Esophagus muscularis mucosa (tissue), 4 donors: ENCODE results near the gene EPHB1. TPM values are rescaled to one million over a fixed set of nuclear protein-coding genes. Genes with fewer than 3 reads are reported as not detected.

Experiments used
- DNase-seq: peaks from one replicate; pipeline ENCODE4 v3.0.0-alpha.2; 2017; ENCODE audit errors: extremely low spot score
- H3K27ac ChIP-seq, 4 donors: fragments of 200-600 bp; sonication (generic); replicated peaks in 1 of 4; 1 replicate in 3 of 4; 2 replicates in 1 of 4; pipeline ENCODE4 v1.5.1; 2016 to 2019; ENCODE audit warnings: mild to moderate bottlenecking in 1 of 4
- H3K27me3 ChIP-seq, 4 donors: fragments of 200-600 bp; sonication (generic); one replicate each; pipeline versions ENCODE4 v1.5.1 to v1.6.0; 2016 to 2019
- H3K36me3 ChIP-seq, 4 donors: fragments of 200-600 bp; sonication (generic); one replicate each; pipeline ENCODE4 v1.5.1; 2016 to 2019
- H3K4me1 ChIP-seq, 4 donors: fragments of 200-600 bp; sonication (generic); one replicate each; pipeline ENCODE4 v1.5.1; 2016 to 2019
- H3K4me3 ChIP-seq, 4 donors: fragments of 200-600 bp; sonication (generic); 1 replicate in 2 of 4; 2 replicates in 2 of 4; pipeline ENCODE4 v1.5.1; 2016 to 2019; ENCODE audit warnings: mild to moderate bottlenecking in 4 of 4, moderate library complexity in 1 of 4
- H3K9me3 ChIP-seq, 4 donors: fragments of 200-600 bp; sonication (generic); 1 replicate in 3 of 4; 2 replicates in 1 of 4; pipeline ENCODE4 v1.5.1; 2016 to 2019
- EP300 ChIP-seq: sonication (generic); formaldehyde crosslinking; IDR thresholded peaks from one replicate; pipeline ENCODE4 v1.6.1; 2017; ENCODE audit warnings: antibody characterized with exemption
- POLR2A ChIP-seq: fragments of 450-650 bp; IDR thresholded peaks from one replicate; pipeline ENCODE4 v1.6.1; 2017; ENCODE audit warnings: antibody characterized with exemption, moderate library complexity, mild to moderate bottlenecking, low read depth
- POLR2AphosphoS5 ChIP-seq, 2 donors: sonication (generic); formaldehyde crosslinking; IDR thresholded peaks; one replicate each; pipeline ENCODE4 v1.6.1; 2017; ENCODE audit warnings: antibody characterized with exemption in 2 of 2
- WGBS: methylation state at CpG from one replicate; pipeline ENCODE4 v1.1.5; 2018; 5-methylcytosine and 5-hydroxymethylcytosine counted together
- intact Hi-C: fragments of 100-400 bp; cut with DNase I; formaldehyde crosslinking; loops from one replicate; pipeline ENCODE4 v1.15.1; 2023
- total RNA-seq, 4 donors: library from RNA; depleted of rRNA; stranded (reverse); fragments of >200 nt; gene quantifications; one replicate each; pipeline versions ENCODE4 v1.1.0 to v1.2.1, GENCODE V29; 2016
- TF ChIP-seq, protein P1 (sequence below), 3 experiments: fragments of 200-600 bp in 2 of 3; fragments of 450-650 bp in 1 of 3; sonication (generic) in 2 of 3; IDR thresholded peaks; one replicate each; pipeline ENCODE4 v1.5.1; 2017 to 2019; ENCODE audit warnings: antibody characterized with exemption in 3 of 3, mild to moderate bottlenecking in 2 of 3, moderate library complexity in 1 of 3

EPHB1 gene
- total RNA-seq, 4 donors from 2014 or later, result under 0.01 to 6.1 (median 2.8) TPM

GRCh38 chr3:135271177-135272025, 476.3 kb downstream of the EPHB1 start:
- no peak for DNase-seq
- Histone ChIP-seq H3K9me3 (no peaks in the 10 kb centered on the region), H3K4me3 (no peak overlapping the region), H3K36me3 (no peaks in the 10 kb centered on the region), H3K27ac (no peak overlapping the region), H3K27me3 (no peaks in the 10 kb centered on the region), H3K4me1 (peaks cover 0 to 11% (median 6%) of the 10 kb centered on the region in 4 donors)
- 52% methylated on average over 10 of the region's 10 CpGs for WGBS
- TF ChIP-seq, protein P1, sequence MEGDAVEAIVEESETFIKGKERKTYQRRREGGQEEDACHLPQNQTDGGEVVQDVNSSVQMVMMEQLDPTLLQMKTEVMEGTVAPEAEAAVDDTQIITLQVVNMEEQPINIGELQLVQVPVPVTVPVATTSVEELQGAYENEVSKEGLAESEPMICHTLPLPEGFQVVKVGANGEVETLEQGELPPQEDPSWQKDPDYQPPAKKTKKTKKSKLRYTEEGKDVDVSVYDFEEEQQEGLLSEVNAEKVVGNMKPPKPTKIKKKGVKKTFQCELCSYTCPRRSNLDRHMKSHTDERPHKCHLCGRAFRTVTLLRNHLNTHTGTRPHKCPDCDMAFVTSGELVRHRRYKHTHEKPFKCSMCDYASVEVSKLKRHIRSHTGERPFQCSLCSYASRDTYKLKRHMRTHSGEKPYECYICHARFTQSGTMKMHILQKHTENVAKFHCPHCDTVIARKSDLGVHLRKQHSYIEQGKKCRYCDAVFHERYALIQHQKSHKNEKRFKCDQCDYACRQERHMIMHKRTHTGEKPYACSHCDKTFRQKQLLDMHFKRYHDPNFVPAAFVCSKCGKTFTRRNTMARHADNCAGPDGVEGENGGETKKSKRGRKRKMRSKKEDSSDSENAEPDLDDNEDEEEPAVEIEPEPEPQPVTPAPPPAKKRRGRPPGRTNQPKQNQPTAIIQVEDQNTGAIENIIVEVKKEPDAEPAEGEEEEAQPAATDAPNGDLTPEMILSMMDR (IDR thresholded peaks at IDR 0.05), result no peak
- no peak for TF ChIP-seq POLR2A
- intact Hi-C loops, result no loop called here

GRCh38 chr3:135272026-135272669, 477.1 kb downstream of the EPHB1 start:
- Histone ChIP-seq H3K4me1 (peaks cover 0 to 11% (median 6%) of the 10 kb centered on the region in 4 donors), H3K4me3 (no peak overlapping the region), H3K27ac (no peak overlapping the region), H3K27me3 (no peaks in the 10 kb centered on the region), H3K36me3 (no peaks in the 10 kb centered on the region), H3K9me3 (no peaks in the 10 kb centered on the region)
- DNase-seq, result no peak
- intact Hi-C loops, result no loop called here
- WGBS, result 26% methylated on average over 7 of the region's 7 CpGs
- TF ChIP-seq EP300, result no peak
- TF ChIP-seq, protein P1 (IDR thresholded peaks at IDR 0.05), result no peak
- no peak for TF ChIP-seq POLR2AphosphoS5 (IDR thresholded peaks at IDR 0.05)
- no peak for TF ChIP-seq POLR2A

- no peak for DNase-seq
- TF ChIP-seq EP300 (no peak), POLR2A (no peak), POLR2AphosphoS5 (IDR thresholded peaks at IDR 0.05) (no peak)
- TF ChIP-seq, protein P1 (IDR thresholded peaks at IDR 0.05), result no peak
Observed at GRCh38 chr3:135292162-135292561, 497.1 kb downstream of the EPHB1 start.

DNA sequence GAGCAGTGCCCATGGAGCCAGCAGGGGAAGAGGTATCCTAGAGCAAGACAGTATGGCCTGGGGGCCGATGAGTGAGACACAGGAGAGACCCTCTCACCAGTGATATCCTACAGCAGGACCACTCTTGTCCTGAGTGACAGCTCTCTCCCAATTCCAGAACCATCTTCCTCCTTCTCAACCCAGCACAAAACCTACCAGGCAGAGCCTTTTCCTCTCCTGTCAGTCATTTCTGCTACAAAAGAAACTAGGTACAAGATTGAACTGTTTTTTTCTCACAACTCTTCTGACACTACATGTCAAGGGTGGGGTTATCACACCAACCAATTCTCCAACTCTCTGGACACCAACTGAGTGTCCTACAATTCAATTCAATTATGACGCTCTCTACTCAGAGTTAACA, 506.6 kb downstream of the EPHB1 start:
- no peaks in the 10 kb centered on the region for H3K4me1 ChIP-seq
- peaks cover 0 to 15% (median 6%) of the 10 kb centered on the region in 4 donors for H3K9me3 ChIP-seq
- no peak for DNase-seq
- no peak overlapping the region for H3K4me3 ChIP-seq
- intact Hi-C loops, result no loop called here
- 92% methylated on average over 2 of the region's 2 CpGs for WGBS
- H3K36me3 ChIP-seq, result no peaks in the 10 kb centered on the region
- H3K27me3 ChIP-seq, result no peaks in the 10 kb centered on the region
- H3K27ac ChIP-seq, result no peak overlapping the region
- no peak for TF ChIP-seq EP300
- no peak for TF ChIP-seq POLR2AphosphoS5 (IDR thresholded peaks at IDR 0.05)
- TF ChIP-seq, protein P1 (IDR thresholded peaks at IDR 0.05), result no peak
- TF ChIP-seq POLR2A, result no peak

More at GRCh38 chr3:135292162-135292561, 497.1 kb downstream of the EPHB1 start:
- intact Hi-C loops, result no loop called here
- Histone ChIP-seq H3K36me3 (no peaks in the 10 kb centered on the region), H3K4me3 (no peak overlapping the region), H3K27ac (no peak overlapping the region), H3K9me3 (peaks cover 0 to 8% (median under 1%) of the 10 kb centered on the region in 4 donors), H3K27me3 (no peaks in the 10 kb centered on the region), H3K4me1 (no peaks in the 10 kb centered on the region)
- 79% methylated on average over 1 of the region's 1 CpG for WGBS
